WTC11 (cell line): ENCODE measurements around the gene HIGD1B.

ENCODE experiments used
- CTCF ChIP-seq: fragments of 200-600 bp; IDR thresholded peaks from 2 replicates; pipeline ENCODE4 v1.8.0; 2022; ENCODE audit warnings: antibody characterized with exemption
- GABPB1 ChIP-seq: sonication (generic); formaldehyde crosslinking; IDR thresholded peaks from 2 replicates; pipeline ENCODE4 v1.8.1; 2023; ENCODE audit warnings: mild to moderate bottlenecking, missing genetic modification reagents
- IRF2 ChIP-seq: sonication (generic); formaldehyde crosslinking; IDR thresholded peaks from 2 replicates; pipeline ENCODE4 v1.8.0; 2022; ENCODE audit warnings: low read depth, missing genetic modification reagents, borderline replicate concordance
- NFYB ChIP-seq: sonication (generic); formaldehyde crosslinking; conservative IDR thresholded peaks from 2 replicates; pipeline ENCODE4 v1.8.0; 2022; ENCODE audit warnings: low read depth, missing genetic modification reagents
- NR2C2 ChIP-seq: sonication (generic); formaldehyde crosslinking; IDR thresholded peaks from 2 replicates; pipeline ENCODE4 v1.8.0; 2022; ENCODE audit warnings: mild to moderate bottlenecking, missing genetic modification reagents
- TEAD4 ChIP-seq: sonication (generic); formaldehyde crosslinking; IDR thresholded peaks from 2 replicates; pipeline ENCODE4 v1.8.0; 2022; ENCODE audit warnings: mild to moderate bottlenecking, missing genetic modification reagents
- ZNF219 ChIP-seq: sonication (generic); formaldehyde crosslinking; IDR thresholded peaks from 2 replicates; pipeline ENCODE4 v1.8.0; 2023; ENCODE audit warnings: missing genetic modification reagents, mild to moderate bottlenecking, borderline replicate concordance
- ZNF532 ChIP-seq: fragments of 250-450 bp; sonication (Bioruptor Pico); IDR thresholded peaks from 2 replicates; pipeline ENCODE4 v1.9.0; 2021; ENCODE audit warnings: mild to moderate bottlenecking, borderline replicate concordance
- TF ChIP-seq, protein P1 (sequence below): sonication (generic); formaldehyde crosslinking; IDR thresholded peaks from 2 replicates; pipeline ENCODE4 v1.8.1; 2023; ENCODE audit warnings: mild to moderate bottlenecking, missing genetic modification reagents, moderate library complexity

- TF ChIP-seq TEAD4 (CRISPR knock-in tag) (no peak), CTCF (no peak), IRF2 (CRISPR knock-in tag) (no peak), ZNF532 (CRISPR knock-in tag) (no peak), GABPB1 (CRISPR knock-in tag) (no peak), ZNF219 (CRISPR knock-in tag) (no peak), NR2C2 (CRISPR knock-in tag) (no peak), NFYB (CRISPR knock-in tag) (no peak)
- TF ChIP-seq, protein P1, sequence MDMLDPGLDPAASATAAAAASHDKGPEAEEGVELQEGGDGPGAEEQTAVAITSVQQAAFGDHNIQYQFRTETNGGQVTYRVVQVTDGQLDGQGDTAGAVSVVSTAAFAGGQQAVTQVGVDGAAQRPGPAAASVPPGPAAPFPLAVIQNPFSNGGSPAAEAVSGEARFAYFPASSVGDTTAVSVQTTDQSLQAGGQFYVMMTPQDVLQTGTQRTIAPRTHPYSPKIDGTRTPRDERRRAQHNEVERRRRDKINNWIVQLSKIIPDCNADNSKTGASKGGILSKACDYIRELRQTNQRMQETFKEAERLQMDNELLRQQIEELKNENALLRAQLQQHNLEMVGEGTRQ: no peak
Measured at GRCh38 chr17:44863061-44863918, 15.6 kb downstream of the HIGD1B start.
